Raji (cell line): ENCODE results near the gene TBRG4.

ENCODE experiments used
- POLR2A ChIP-seq: IDR thresholded peaks from 2 replicates; pipeline ENCODE4 v1.6.1; 2011; ENCODE audit warnings: low read depth, low read length, control low read depth; ENCODE audit not compliant: insufficient read depth

TBRG4 gene

GRCh38 chr7:45088146-45088701 lies 23.3 kb downstream of the TBRG4 start:
- no peak for TF ChIP-seq POLR2A

GRCh38 chr7:45087301-45088145 lies 24.0 kb downstream of the TBRG4 start:
- TF ChIP-seq POLR2A, result no peak

- TF ChIP-seq POLR2A, result no peak
These were observed 25.0 kb downstream of the TBRG4 start for GRCh38 chr7:45086331-45087065.

GRCh38 chr7:45085619-45086200 lies 25.8 kb downstream of the TBRG4 start:
- no peak for TF ChIP-seq POLR2A

GRCh38 chr7:45084901-45085618 lies 26.4 kb downstream of the TBRG4 start:
- no peak for TF ChIP-seq POLR2A

- TF ChIP-seq POLR2A, result no peak
These were observed 27.2 kb downstream of the TBRG4 start for GRCh38 chr7:45084336-45084735.

GRCh38 chr7:45082831-45083331 lies 28.6 kb downstream of the TBRG4 start:
- no peak for TF ChIP-seq POLR2A

- no peak for TF ChIP-seq POLR2A
These were observed 29.3 kb downstream of the TBRG4 start for GRCh38 chr7:45082031-45082830.

- no peak for TF ChIP-seq POLR2A
These were observed 29.9 kb downstream of the TBRG4 start for GRCh38 chr7:45081670-45081974.

- TF ChIP-seq POLR2A, result no peak
These were observed 30.4 kb downstream of the TBRG4 start for GRCh38 chr7:45080958-45081669.

- TF ChIP-seq POLR2A, result no peak
These were observed 31.1 kb downstream of the TBRG4 start for GRCh38 chr7:45080265-45080957.

- no peak for TF ChIP-seq POLR2A
These were observed 33.3 kb downstream of the TBRG4 start for GRCh38 chr7:45078125-45078681.

GRCh38 chr7:45077579-45077978 lies 33.9 kb downstream of the TBRG4 start:
- TF ChIP-seq POLR2A, result no peak
